CD4-positive, alpha-beta T cell treated with Interleukin-2 at 100 ng/mL for 4 hours (primary cell): ENCODE data around the gene TMEM243.

ENCODE experiments used
- DNase-seq: peaks from one replicate; pipeline ENCODE4 v3.0.0-alpha.2; 2020; ENCODE audit warnings: low spot score

TMEM243 gene

DNA sequence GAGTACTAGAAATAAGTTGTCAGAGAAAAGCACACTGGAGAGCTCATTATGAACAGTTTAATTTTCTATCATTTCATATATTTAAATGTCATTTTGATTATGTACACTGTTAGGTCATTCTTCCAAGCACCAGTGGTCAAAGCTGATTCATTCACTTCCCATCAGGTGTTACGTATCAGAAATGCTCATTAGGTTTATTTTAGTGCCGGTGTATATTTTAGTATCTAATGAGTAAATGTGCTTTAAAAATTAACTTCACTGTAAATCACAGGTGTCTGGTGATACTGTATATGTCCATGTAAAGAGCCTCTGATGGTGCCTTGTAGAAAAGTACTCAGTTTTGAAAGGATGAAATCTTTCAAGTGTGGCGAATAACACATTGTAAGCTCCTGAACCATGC, 63.7 kb downstream of the TMEM243 start:
- no peak for DNase-seq

DNA sequence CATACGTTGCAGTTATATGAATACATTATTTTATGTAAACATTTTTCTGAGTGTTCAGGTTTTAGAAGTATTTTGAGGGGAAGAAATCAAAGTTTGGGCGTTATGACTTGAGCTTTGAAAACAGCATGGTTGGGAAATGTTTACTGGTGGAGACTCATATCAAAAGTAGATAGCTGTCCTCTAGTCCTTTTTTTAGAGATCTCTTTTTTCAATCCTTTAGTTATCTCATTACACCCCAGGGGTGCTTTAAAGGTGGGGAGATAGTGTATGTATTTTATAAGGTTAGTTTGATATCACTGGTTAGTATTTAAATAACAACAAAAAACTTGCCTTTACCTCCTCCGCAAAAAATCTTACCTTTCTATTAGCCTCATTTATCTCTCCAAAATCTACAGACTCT, 65.0 kb downstream of the TMEM243 start:
- DNase-seq = no peak

DNA sequence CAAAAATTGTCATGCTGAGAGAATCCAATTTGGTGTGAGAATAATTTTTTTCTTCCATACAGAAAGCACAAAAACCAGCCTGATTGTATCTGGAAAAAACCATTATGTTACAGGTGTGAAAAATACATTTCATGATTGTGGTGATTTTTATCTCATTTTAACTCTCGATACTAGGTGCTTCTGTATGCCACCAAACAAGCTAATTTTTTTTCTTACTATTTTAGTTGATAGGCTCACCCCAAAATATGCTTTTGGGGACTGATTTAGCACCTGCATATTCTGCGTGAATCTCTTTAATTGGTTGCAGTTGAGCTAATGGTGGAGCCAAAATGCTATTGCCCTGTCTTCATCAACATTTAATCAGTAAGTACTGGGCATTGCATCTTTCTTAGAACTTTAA, 65.4 kb downstream of the TMEM243 start:
- DNase-seq = no peak

DNA sequence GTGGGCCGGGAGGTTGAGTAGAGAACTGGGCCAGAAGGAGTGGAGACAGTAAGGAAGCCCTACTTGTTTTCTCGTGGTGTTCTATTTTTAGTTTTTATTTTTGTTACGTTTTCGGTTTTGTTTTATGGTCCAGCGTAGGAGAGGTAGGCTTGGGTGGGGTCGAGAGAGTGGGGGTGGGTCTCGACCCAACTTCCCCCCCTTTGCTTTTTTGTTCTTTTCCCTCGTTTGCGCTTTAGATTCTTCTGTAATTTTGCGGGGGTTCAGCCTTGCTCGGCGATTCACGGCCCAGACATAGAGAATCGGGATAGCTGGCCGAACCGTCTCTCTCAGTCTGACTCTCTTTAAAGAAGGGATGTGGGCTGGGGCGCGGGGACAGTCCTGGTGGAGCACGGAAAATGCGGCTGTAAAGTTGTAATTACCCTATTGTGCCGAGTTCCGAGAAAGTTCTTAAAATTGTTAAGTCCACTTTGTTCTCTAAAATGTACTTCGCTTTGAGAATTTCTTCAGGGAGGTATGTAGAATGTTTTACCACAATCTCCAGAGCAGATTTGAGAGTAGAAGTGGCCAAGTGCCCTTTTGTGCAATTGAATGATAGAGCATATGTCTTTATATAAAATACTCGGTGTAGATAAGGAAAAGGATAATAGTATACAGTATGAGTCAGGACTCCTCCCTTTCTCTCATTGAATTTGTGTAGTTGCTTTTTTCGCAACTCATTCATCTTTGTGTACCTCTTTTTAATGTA, 66.5 kb downstream of the TMEM243 start:
- peak; percentile 21 for DNase-seq

DNA sequence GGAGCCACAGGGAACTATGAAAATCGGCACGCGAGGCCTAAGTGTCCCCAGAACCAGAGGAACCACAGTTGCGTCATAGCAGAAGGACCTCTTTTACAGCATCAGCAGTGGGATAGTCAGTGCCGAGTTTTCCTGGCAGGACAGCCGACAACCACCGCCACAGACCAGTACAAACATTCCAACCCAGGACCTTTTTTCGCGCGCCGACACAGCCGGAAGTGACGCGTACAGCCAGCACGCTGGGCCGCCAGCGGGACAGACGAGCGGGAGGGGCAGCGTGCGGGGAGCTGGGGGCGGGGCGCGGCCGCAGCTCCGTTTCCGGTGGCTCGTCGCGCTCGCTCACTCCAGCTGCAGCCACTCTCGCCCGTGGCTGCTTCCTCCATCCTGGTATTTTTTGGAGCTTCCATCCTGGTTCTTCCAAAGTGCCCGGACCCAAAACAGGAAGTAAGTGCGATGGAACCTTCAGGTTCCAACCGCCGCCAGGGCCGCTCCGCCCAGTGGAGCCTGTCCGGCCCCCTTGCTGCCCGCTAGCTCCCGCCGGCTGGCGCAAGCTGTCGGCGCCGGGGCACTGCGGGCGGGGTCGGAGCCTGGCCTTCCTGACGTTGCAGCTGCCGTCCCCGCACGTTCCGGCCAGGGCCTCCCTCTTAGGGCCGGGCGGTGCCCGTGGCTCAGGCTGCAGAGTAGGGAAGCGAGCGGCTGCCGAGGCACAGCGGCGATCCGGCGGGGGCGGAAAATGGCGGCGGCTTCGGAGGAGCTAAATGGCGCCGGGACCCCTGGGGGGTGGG, 67.2 kb downstream of the TMEM243 start, which contains the start of gene DMTF1:
Gene DMTF1, plus strand, starts transcription at position 342 of the 785 bp plus-strand sequence. CDS start 12,489 bp downstream, outside the sequence.
- peak; percentile 81 for DNase-seq

DNA sequence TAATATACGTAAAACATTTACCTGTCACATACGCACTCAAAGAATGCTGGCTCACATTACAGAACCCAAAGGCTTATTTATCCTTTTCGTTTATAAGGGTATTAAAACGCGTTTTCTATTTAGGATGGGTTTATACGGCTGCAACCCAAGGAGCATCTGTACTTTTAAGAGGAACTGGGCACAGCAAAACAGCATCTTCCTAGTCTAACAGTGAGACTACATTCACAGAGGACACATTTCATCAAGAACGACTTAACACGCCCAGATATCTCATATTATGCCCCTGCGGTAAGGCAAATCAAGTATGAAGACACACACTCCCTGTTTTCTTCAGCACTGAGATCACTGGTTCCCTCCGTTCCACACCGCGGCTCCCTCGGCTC, 67.8 kb downstream of the TMEM243 start:
- no peak for DNase-seq

DNA sequence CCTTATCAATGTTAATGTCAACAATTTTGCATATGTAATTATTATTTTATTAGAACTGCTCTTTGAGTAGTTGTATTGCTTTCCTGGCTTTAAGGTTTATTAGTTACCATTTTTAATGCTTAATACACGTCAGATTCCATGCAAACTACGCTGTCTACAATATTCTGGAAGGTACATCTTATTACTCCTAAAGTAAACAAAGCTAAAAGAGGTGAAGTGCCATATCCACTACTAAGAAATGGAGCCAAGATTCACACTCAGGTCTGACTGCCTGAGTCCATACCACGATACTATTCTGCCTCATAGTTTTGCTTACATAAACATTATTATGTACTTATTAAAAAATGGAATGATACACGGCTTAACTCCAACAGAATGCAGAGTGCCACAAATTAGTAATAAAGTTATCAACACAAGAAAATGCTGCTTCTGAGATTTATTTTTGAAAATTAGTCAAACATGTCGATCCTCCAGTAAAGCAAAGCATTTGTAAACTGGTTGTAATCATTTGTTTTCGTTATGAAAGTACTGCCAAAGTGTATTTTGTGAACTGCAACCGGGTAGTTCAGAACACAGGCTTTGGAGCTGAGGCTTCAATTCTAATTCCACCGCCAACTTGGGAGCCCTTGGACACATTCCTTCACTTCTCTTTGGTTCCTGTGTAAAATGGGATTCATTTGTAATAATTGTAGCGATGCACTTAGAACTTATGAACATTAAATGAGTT, 68.4 kb downstream of the TMEM243 start:
- no peak for DNase-seq

DNA sequence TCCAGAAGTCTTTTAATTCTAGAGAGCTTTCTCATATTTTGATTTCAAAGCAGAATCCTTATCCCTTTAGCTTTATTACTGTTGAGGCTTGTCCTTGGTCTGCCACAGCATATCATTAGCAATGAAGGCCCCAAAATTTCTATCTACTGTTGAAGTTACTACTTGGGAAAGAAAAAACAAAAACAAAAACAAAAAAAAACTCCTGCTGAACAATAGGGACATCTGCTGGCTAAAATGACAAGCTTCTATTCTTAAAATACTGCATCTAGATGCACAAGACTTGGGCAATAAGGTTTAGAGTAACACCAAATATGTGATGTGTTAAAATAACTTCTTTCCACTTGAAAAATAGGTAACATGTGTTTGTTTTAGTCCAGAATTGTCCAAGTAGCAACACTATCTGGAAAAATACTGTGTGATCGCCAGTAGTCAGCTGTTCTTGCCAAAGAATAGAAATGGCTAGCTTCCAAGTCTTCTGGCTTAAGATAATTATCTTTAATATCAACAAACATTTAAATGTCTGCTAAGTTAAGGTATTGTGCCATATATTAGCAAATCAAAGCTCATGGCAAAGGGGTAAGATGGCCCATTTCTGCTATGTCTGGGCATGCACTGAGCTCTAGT, 71.1 kb downstream of the TMEM243 start:
- DNase-seq = peak; percentile 26

DNA sequence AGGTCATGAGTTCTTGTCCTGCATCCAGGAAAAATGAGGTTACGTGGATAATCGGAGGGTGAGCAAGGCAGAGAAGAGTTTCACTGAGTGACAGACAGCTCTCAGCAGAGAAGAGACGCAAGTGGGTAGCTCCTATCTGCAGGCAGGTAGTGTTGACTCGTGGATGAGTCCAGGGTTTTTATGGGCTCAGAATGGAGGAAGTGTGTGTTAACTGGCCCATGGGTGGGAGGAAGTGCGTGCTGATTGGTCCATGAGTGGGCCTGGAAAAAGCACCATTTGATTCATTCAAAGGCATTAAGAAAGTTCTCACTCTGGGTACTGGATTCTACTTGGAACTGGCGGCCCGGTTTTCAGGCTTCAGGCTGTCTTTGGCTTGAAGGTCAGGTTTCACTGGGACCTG, 72.0 kb downstream of the TMEM243 start:
- no peak for DNase-seq

DNA sequence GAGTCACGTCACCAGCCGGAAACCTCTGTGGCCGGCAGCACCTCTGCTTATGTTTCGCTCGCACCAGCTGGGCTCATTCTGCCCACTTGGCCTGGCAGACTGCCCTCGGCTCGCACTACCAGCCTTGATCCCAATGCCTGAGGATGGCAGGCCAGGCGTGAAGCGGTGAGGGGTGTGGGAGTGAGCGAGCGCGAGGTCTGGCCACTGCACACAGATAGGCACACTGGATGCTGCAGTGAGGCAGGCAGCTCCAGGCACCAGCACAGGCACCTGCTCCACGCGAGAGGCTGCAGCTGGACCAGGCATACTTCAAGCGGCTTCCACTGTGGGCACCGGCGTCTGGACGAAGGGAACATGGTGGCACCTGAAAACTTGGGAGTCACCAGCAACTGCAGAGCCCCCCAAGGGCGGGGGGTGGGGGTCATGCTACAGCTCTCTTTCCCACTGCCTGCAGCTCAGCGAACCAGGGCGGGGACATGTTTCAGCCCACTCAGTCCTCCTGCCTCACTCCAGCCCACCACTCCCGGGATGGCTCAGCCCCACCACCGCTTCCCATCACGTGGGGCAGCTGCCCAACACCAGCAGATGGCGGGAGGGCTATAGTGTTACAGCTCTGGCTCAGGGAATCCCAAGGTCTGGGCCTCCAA, 72.7 kb downstream of the TMEM243 start:
- DNase-seq = no peak
